ENCODE results near the gene BANK1.

Gene BANK1

GRCh38 chr4:102036619-102037376, 246.3 kb downstream of the BANK1 start:
- no peak for DNase-seq

DNA sequence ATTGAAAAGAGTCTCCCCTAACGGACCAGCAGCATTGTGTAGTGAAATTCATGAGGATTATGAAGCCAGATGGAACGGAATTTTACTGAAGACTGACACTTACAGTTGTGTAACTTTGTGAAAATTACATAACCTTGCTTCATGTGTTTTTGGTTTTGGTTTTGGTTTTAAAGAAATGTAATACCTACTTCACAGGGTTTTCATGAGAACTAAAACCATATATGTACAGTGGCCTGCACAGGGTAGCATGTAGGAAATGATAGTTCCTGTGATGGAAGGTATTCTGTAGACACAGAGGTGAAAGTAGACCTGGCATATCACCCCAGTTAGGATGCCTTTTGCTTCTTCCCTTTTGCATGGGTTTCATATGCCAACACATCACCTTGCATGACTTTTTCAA, 247.0 kb downstream of the BANK1 start:
- no peak for DNase-seq

DNA sequence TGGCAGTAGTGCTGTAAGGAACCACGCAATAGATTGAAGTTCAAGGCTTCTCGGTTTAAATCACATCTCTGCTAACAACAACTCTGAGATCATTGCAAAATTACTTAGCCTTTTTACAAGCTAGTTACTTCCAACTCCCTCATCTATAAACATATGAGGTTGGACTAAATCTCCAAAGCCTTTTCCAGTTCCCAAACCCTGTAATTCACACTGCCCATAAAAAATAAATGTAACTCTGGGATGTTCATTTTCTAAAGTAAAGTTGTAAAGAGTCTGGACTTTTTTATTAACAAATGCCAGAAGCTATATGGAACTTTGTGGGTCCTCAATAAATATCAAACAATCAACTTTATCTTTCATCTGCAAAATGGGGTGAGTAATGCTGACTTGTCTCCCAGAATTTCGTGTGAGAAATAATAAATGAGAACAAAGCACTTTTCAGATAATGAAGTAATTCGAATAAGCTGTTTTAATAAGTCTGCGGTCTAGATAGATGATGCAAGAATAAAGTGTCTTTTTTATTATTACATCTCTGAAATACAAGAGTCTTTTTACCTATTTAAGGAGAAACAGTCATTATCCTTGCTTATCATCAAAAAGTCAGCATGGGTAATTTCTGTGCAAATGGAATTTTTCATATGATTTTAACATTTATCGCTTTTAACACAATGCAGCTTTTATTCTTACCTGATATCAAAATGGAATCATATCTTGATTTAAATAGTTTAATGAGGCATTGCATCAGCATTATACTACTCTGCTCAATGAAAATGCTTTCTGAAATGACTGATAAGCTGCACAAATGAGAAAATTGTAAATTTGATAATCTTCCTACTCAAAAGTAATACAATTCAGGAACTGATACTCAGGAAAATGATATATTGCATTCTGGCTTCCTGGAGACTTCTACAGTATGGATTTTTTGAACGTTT, 252.6 kb downstream of the BANK1 start:
- no peak for DNase-seq

- no peak for DNase-seq
Observed at GRCh38 chr4:102047616-102048015, 257.1 kb downstream of the BANK1 start.

DNA sequence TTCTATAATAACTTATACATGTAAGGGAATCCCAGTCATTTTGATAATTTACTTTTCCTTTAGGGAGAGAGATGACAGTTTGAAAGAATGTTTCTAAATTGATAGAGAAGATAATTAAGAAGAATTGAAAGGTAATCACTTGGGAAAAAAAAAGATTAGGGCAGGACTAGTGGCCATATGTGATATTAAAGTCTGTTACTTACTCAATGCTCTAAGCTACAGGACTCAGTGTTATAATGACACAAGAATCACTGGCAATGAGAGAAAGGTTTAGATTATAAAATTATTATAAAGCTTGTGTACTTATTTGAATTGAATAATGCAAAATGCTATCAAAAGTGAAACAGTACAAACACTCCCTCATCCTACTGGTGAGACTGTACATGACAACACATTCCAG, 265.3 kb downstream of the BANK1 start:
- DNase-seq: no peak

GRCh38 chr4:102057122-102057521, 266.6 kb downstream of the BANK1 start:
- no peak for DNase-seq

GRCh38 chr4:102061133-102061532, 270.6 kb downstream of the BANK1 start:
- DNase-seq: no peak

DNA sequence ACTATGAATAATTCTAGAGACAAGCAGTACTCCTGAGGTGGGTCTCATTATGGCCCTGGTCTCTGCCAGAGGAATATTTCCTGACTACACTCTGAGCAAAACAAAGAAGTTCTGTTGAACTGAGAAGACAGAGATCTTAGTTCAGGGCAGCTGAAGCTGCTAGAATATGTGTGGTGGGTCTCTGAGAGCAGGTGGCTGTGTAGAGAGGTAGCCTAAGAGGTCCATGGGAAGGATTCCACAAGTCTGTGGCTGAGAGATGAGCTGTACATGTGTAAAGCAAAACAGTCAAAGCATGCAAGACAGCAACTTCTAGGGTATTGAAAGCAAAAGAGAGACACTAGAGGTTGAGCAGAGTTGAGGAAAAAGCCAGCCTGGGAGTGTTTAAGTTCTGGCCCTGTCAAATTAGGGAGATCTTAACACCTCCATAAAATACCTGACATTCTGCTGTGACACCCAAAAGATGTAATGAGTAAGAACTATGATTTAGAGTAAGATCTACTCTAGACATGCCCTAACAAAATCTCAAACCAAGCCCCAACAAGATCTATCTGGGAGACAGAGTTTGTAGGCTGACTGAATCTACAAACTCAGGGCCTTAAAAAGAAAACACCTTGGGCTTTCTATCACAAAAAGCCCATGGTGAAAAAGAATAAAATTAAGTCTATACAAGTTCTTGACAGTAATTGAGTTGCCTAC, 274.4 kb downstream of the BANK1 start:
- DNase-seq: no peak

- no peak for DNase-seq
Observed at GRCh38 chr4:102076622-102077021, 286.1 kb downstream of the BANK1 start.

- DNase-seq: no peak
Observed at GRCh38 chr4:102080184-102080583, 289.7 kb downstream of the BANK1 start.

DNA sequence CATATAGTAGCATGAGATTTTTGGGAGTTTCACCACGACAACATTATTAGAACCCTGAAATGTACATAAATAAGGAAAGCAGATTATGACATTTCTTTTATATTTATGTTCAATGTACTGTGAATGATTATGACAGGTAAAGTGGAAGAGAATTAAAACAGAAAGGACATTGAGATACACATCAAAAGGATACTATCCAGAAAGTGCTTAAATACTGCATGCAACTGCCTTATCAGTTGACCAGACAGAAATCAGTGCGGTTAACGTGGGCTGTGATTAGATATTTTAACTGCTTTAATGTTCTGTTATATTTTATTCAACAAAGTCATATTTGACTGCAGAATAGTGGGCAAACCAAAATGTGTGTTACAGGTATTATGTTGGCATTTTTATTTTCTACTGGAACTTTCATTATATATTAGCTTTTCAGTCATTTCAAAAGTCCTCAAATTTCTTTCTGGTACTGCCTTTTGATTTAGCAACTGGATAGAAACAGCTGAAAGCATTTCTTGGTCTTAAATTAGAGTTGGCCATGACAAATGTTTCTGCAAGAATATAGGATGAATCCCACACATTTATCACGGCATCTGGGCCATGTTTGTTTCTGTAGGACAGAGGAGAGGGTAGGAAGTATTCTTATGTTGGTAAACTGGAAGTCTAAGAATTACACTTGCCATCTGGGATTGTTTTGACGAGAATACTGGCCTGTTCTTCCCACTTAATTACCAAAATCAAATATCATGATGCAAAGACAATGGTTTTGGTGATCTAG, 299.5 kb downstream of the BANK1 start:
- no peak for DNase-seq

DNA sequence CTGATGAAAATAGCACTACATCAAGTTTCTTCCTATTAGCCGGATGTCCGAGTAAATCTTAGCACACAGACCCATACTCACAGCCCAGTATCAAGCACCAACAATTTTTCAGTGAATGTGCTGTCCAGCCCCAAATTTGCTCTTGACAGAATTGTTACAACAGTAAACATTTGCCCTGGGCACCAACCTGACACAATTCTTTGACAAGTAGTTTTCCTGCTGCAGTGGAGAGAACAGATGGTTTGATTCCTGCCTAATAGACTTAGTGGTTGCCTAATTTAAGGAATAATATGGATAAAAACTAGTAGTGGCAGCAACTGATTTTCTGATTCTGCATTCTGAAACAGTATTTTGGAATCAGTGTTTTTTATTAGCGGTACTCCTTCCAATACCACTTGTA, 301.1 kb downstream of the BANK1 start:
- no peak for DNase-seq

GRCh38 chr4:102094481-102094880, 304.0 kb downstream of the BANK1 start:
- no peak for DNase-seq

DNA sequence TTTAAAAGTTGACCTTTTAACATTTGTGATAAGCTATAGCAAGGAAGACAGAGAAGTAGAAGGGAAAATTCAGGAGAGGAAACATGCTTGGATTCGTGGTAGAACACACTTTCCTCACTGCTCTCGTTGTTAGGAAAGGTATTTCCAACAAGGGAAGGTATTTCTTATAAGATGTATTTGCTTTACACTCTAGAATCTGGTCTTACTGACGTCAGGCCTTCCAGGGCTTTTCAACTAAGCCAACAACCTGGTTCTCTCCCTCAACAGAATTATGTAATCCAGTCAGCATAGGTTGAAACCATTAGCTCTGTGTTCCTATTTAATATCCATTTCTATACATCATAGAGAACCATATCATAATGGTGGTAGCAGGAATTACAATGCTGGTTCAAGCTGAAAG, 312.8 kb downstream of the BANK1 start:
- no peak for DNase-seq

DNA sequence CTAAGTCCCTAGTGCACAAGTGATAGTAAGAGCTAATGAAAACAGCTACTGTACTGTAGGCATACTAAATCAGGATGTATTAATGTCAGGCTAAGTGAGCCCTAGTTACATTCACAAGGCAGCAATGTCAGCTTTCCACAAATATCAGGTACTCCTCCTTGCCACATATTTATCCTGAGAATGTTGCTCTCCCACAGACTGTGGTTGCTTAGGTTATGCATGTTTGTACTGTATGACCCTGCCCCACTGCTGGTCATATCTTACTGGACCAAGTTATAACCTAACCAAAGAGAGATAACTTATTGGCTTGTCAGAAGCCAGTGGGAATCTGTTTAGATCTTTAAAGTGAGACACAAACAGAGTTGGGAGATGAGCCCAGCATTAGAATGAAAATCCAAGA, 313.7 kb downstream of the BANK1 start:
- DNase-seq: no peak

DNA sequence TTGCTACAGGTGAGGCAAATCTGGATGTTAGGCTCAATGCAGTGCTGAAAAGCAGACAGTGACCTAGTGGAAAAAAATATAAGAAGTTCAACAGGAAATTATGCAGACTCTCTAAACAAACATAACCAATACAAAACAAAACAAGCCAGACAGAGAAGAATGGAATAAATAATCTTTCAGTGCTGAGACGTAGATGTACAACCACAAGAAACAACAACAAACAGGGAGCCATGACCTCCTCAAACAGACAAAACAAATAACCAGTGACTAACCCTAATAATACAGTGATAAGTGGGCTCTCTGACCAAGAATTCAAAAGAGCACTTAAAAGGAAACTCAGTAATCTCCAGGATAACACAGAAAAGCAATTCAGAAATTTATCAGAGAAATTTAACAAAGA, 315.5 kb downstream of the BANK1 start:
- no peak for DNase-seq

- no peak for DNase-seq
Observed at GRCh38 chr4:102114118-102114630, 323.6 kb downstream of the BANK1 start.

DNA sequence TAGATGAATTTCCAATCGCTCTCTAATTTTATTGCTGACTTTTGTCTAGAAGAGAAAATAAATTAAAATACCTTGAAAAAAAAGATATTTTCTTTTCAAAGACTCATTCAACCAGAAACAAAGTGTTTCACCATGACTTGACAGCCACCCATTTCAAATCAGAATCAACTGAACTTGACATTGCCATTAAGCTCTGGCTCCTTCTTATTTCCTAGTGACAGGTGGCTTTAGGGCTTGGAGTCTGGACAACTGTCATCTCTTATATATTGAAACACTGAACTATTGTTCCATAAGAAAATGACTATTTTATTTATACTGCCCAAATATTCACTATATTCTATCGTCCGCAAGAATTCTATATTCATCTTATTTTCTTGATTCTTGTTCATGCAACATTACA, 325.6 kb downstream of the BANK1 start:
- no peak for DNase-seq

- no peak for DNase-seq
Observed at GRCh38 chr4:102120846-102121245, 330.3 kb downstream of the BANK1 start.

All from GOT3 (cell line).